ENCODE data around the gene MYH9. TPM values are rescaled to one million over a fixed set of nuclear protein-coding genes. Genes with fewer than 3 reads are reported as not detected.
"Not testable (repeated sequence)": the region's sequence is repeated elsewhere in the genome, so short reads cannot be mapped to it uniquely, and the experiment has no call there.

Gene MYH9
- total RNA-seq, 4 donors from 2014 or later, result 284 to 323 (median 294) TPM

- Histone ChIP-seq H3K36me3 (no peaks in the 10 kb centered on the region), H3K4me1 (peaks cover 19% of the 10 kb centered on the region), H3K4me3 (no peak overlapping the region), H3K27ac (no peak overlapping the region), H3K9me3 (no peaks in the 10 kb centered on the region), H3K27me3 (no peaks in the 10 kb centered on the region)
- DNase-seq (ENCODE audit: low spot score in 2 of 2), result no peak
- no peak for TF ChIP-seq POLR2A (IDR thresholded peaks at IDR 0.05)
- no peak for TF ChIP-seq EP300 (IDR thresholded peaks at IDR 0.05)
- TF ChIP-seq CTCF (IDR thresholded peaks at IDR 0.05), result no peak
- no peak for TF ChIP-seq POLR2AphosphoS5 (IDR thresholded peaks at IDR 0.05)
- 89% methylated on average over 8 of the region's 11 CpGs for WGBS
Measured at GRCh38 chr22:36413022-36413775, 25.4 kb upstream of the MYH9 start.

- H3K27ac ChIP-seq, result no peak overlapping the region
Measured at GRCh38 chr22:36411589-36412258, 24.0 kb upstream of the MYH9 start.

GRCh38 chr22:36409911-36410756 lies 22.4 kb upstream of the MYH9 start:
- peak overlapping the region; percentile 81 for H3K27ac ChIP-seq
- no peaks in the 10 kb centered on the region for H3K27me3 ChIP-seq
- no peak for TF ChIP-seq POLR2AphosphoS5 (IDR thresholded peaks at IDR 0.05)
- no peak for TF ChIP-seq POLR2A (IDR thresholded peaks at IDR 0.05)
- no peak for TF ChIP-seq EP300 (IDR thresholded peaks at IDR 0.05)
- TF ChIP-seq CTCF (IDR thresholded peaks at IDR 0.05), result no peak
- peak overlapping the region; percentile 42 for H3K4me3 ChIP-seq
- peaks cover 13% of the 10 kb centered on the region for H3K4me1 ChIP-seq
- no peaks in the 10 kb centered on the region for H3K36me3 ChIP-seq
- H3K9me3 ChIP-seq, result no peaks in the 10 kb centered on the region
- 35% methylated on average over 18 of the region's 56 CpGs for WGBS
- DNase-seq (ENCODE audit: low spot score in 2 of 2), result peak; percentile 84 to 92

More at GRCh38 chr22:36411589-36412258, 24.0 kb upstream of the MYH9 start:
- H3K4me3 ChIP-seq, result no peak overlapping the region
- no peaks in the 10 kb centered on the region for H3K27me3 ChIP-seq
- 74% methylated on average over 6 of the region's 6 CpGs for WGBS
- DNase-seq (ENCODE audit: low spot score in 2 of 2), result no peak
- H3K4me1 ChIP-seq, result peaks cover 13% of the 10 kb centered on the region
- no peaks in the 10 kb centered on the region for H3K36me3 ChIP-seq
- TF ChIP-seq POLR2A (IDR thresholded peaks at IDR 0.05), result no peak
- no peak for TF ChIP-seq CTCF (IDR thresholded peaks at IDR 0.05)
- no peak for TF ChIP-seq EP300 (IDR thresholded peaks at IDR 0.05)
- TF ChIP-seq POLR2AphosphoS5 (IDR thresholded peaks at IDR 0.05), result no peak
- H3K9me3 ChIP-seq, result no peaks in the 10 kb centered on the region

- H3K36me3 ChIP-seq; H3K27me3 ChIP-seq; H3K9me3 ChIP-seq; DNase-seq (ENCODE audit: low spot score in 2 of 2): not testable (repeated sequence)
- WGBS, result 70% methylated on average over 15 of the region's 15 CpGs
- H3K4me3 ChIP-seq, result peak overlapping the region; percentile 42
- H3K27ac ChIP-seq, result peak overlapping the region; percentile 81
- peaks cover 13% of the 10 kb centered on the region for H3K4me1 ChIP-seq
Measured at GRCh38 chr22:36409554-36409910, 21.8 kb upstream of the MYH9 start.

GRCh38 chr22:36409056-36409455 lies 21.3 kb upstream of the MYH9 start:
- H3K36me3 ChIP-seq, result no peaks in the 10 kb centered on the region
- 58% methylated on average over 2 of the region's 2 CpGs for WGBS
- no peaks in the 10 kb centered on the region for H3K27me3 ChIP-seq
- no peak for DNase-seq (ENCODE audit: low spot score in 2 of 2)
- no peak for TF ChIP-seq CTCF (IDR thresholded peaks at IDR 0.05)
- TF ChIP-seq POLR2A (IDR thresholded peaks at IDR 0.05), result no peak
- no peak for TF ChIP-seq EP300 (IDR thresholded peaks at IDR 0.05)
- TF ChIP-seq POLR2AphosphoS5 (IDR thresholded peaks at IDR 0.05), result no peak
- no peak overlapping the region for H3K4me3 ChIP-seq
- no peaks in the 10 kb centered on the region for H3K9me3 ChIP-seq
- H3K4me1 ChIP-seq, result peaks cover 13% of the 10 kb centered on the region
- peak overlapping the region; percentile 81 for H3K27ac ChIP-seq
